Activated CD4-positive, alpha-beta T cell treated with anti-CD3 and anti-CD28 coated beads for 24 hours (primary cell): ENCODE data around the gene MSTO1.
"Not testable (repeated sequence)": the region's sequence is repeated elsewhere in the genome, so short reads cannot be mapped to it uniquely, and the experiment has no call there.

Source experiments
- DNase-seq, 2 donors: peaks; one replicate each; pipeline ENCODE4 v3.0.0-alpha.2; 2020; ENCODE audit warnings: low read depth in 2 of 2

The MSTO1 gene

DNA sequence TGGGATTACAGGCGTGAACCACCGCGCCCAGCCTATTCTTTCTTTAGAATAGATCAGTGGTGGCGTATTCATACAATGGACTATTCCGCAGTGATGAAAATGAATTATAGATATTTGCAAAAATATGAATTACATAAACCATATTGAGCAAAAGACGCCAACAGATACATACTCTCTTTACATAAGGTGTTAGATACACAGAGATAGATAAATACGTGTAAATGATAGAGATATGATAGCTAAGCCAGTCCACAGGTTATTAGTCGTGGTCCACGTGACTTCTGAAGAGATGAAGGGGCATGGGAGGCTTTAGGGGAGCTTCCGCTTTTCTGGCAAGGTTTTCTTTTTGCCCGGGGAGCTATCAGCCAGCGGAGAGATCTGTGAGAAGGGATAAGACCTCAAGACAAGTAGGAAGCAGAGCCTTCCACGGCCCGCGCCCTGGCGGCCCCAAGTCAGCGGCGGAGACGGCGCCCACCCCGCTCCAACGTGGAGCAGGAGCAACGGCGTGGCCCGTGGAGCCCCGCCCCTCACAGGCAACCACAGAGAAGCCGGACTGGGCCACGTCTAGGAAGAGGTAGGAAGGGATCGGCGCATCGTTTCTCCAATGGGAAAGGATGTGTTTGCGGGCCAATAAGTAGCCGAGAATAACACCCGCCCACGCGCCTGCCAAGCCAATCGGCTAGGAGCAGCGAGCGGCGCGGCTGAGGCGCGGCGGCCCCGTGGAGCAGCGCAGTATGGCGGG lies at the start of gene MSTO1:
Gene MSTO1 (plus strand): TSS at position 704 of the 742 bp plus-strand sequence. CDS start 31 bp downstream, at position 735.
- peak; percentile 98 to 99 for DNase-seq

DNA sequence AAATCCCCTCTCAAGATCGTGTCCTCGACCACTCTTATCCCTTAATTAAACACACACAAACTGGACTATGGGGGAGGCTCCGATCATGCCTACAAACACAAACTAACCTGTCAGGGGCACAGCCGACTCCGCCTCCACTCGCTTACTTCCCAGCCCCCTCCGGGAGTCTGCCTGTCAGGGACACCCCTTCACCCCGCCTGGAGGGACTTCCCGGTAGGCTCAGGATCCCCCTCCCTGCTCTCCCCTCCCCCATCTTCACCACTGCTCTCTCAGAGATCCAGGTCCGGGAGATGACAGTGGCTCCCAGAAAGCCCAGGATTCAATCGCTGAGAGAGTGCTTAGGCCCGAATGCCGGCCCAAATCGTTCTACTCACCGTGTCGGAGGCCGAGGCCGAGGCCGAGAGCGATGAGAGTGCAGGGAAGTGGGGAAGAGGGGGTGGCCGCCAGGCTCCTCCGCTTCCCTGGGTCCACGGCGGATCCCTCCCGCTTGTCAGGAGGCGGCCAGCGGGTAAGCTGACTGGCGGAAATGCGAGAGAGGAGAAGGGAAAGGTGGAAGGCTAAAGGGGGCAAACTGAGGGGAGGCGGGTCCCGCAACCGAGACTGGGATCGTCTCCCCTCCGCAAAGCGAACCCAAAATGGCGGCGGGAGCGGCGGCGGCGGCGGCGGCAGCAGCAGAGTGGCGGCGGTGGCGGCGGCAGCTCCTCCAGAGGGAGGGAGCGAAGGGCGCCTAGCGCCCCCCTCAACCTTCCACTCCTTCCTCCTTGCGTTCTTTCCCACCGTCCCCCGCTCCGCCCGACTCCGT lies 48.0 kb upstream of the MSTO1 start:
- DNase-seq = peak; percentile 15 to 35

DNA sequence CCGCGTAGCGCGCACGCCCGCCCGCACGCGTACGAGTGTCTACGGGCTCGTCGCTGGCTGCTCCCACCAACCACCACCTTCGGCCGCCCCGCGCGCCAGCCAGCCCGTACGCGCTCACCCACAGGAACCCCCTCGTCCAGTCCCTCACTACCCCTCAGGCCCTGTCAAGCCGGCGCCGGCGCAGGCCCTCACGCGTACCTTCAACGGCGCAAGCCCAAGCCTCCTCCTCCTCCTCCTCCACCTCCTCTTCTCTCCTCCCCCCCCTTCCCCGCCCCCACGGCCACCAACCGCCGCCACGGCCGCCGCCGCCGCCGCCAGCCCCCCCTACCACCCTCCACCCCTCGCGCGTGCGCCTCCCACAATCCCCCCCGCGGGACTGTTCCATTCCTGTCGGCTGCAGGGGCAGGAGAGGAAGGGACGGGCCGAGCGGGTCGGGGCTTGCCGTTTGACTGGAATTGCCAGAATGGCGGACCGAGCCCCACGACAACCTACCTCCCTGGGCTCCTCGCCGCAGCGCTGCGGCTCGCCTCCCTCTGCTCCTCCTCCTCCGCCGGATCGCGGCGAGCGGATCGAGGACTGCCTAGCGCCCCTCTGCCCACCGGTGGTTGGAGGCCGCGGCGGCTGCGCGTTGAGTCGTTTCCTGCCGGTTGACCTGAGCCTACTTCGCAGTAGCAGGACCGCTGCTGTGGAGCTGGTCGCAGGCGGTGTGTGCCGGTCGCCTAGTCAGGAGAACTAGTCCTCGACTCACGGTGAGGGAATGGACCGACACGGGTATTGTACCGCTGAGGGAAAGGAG lies 47.2 kb upstream of the MSTO1 start, which contains the start of gene ASH1L:
Gene ASH1L (minus strand): TSS at position 223 of the 796 bp plus-strand sequence. CDS start 41,284 bp downstream, outside the sequence.
- DNase-seq = peak; percentile 87 to 89

DNA sequence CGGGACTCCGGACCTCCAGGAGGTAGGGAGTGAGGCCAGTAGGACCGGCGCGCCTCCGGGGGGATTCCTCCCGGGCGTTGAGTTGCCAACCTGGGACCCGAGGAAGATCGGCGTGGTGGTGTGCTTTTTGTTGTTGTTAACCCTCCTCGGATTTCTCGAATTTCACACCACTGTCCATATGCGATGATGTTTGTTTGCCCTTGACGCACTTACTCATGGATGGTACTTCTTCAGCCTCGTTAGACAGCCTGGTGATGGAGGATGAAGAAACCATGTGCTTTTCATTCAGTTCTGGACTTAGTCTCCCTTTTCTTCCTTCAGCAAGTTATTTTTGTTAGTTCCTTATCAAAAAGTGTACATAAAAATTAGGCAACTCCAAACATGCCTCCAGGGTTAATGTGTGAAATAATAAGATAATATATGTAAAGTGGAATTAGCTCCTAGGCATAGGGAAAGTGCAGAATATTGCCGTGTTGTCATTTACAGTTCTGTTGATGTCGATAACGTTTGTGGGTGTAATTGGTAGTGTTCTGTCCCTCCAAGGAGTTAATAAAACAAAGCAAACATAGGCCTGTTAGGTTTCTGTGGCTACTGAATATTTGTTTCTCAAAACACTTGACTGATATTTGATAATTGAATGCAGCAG lies 46.5 kb upstream of the MSTO1 start:
- not testable (repeated sequence) for DNase-seq

DNA sequence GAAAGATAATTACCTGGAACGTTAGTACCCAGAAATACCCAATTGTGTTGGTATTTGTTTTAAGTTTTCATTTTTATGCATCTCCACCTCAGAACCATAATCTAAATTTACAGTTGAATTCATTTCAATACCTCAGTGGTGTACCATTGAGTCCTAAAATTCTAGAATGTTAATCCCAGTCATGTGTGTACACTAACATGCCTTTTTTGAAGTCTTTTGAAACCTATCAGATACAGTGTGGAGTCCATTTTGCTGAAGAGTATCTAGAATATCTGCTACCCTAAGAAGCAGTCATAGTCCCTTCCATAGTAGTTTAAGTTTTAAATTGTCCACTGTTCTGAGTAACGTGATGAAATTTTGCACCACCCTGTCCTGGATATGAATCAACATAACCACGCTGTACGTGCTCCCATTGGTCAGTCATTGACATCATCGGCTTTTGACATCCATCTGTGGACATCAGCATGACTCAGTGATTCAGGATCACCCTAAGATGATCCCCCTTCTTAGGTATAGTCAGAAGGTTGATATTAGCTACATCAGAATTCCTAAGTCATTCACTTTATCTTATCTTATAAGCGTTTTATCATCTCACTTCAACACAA lies 39.9 kb upstream of the MSTO1 start:
- DNase-seq = no peak

DNA sequence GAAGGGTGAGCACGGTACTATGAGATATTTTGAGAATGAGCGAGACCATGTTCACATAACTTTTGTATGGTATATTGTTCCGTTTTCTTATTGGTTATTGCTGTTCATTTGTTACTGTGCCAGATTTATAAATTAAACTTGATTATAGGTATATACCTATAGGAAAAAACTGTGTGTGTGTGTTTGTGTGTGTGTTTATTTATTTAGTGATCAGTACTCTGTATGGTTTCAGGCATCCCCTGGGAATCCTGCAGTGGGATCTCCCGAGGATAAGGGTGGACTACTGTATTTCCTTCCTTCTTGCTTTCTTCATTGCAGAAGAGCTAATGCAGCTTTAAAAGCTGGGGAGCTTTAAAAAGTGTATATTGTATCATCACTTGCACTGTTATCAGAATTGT lies 39.4 kb upstream of the MSTO1 start:
- DNase-seq = no peak

DNA sequence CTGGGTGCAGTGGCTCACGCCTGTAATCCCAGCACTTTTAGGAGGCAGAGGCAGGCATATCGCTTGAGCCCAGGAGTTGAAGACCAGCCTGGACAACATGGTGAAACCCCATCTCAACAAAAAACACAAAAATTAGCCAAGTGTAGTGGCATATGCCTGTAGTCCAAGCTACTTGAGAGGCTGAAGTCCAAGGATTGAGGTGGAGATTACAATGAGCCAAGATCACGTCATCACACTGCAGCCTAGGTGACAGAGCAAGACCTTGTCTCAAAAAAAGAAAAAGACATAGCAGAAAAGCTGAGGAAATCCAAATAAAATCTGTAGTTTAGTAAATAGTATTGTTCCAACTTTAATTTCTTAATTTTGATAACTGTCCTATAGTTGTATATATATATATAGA lies 35.9 kb upstream of the MSTO1 start:
- DNase-seq = no peak

DNA sequence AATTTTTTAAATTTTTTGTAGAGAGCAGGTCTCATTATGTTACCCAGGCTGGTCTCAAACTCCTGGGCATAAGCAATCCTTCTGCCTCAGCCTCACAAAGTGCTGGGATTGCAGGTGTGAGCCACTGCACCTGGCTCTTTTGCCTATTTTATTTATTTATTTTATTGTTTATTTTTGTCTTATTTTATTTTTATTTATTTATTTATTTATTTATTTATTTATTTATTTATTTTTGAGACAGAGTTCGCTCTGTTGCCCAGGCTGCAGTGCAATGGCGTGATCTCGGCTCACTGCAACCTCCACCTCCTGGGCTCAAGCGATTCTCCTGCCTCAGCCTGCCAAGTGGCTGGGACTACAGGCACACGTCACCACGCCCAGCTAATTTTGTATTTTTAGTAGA lies 34.4 kb upstream of the MSTO1 start:
- DNase-seq = not testable (repeated sequence)

DNA sequence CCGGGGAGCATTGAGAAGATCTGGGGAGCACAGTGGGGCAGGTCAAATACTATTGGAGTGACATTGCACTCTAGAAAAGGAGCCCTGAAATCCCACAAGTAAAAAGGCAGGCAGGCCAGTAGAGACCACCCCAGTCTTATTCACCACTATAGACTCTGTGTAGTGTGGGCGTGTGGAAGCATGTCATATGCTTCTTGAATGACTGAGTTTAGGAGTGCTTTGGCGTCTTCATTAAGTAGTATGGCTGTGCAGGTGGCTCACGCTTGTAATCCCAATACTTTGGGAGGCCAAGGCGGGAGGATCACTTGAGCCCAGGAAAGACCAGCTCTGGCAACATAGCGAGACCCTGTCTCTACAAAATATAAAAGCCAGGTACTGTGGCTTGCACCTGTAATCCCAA lies 26.2 kb upstream of the MSTO1 start:
- DNase-seq = not testable (repeated sequence)

DNA sequence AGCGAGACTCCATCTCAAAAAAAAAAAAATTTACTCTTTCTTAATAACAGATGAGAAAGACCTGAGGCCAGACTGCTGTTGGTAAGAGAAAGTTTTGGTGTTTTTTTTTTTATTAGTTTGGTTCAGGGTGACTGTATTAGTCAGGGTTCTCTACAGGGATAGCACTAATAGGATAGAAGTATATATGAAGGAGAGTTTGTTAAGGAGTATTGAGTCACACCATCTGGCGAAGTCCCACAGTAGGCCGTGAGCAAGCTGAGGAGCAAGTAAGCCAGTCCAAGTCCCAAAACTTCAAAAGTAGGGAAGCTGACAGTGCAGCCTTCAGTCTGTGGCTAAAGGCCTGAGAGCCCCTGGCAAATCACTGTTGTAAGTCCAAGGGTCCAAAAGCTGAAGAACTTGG lies 20.7 kb upstream of the MSTO1 start:
- not testable (repeated sequence) for DNase-seq

DNA sequence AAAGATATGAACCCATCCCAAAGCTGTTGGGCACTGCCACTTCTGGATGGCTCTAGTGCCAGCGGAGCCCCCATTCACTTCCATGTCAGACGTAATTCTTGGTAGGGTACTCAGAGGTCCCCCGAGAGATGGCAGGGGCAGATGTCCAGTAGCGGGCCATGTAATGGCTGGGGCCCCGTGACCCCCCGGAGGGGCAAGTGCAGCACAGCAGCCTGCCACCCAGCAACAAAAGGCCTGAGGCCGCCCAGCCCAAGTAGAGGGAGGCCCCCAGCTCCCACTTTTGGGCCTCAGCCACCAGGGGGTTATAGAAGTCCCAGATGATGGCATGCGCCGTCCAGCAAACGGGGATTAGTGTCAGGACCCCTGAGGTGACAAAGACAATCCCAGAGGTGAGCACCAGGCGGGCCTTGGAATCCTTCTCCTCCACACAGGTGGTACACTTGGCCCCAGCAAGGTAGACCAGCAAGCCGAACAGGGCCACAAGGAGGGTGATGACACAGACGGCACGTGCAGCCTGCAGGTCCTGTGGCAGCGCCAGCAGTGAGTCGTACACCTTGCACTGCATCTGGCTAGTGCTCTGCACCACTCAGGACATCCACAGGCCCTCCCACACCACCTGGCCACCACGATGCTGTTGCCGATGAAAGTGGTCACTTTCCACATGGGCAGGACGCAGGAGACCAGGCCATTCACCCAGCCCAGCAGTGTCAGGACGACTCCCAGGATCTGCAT lies 19.3 kb upstream of the MSTO1 start:
- DNase-seq = not testable (repeated sequence)

DNA sequence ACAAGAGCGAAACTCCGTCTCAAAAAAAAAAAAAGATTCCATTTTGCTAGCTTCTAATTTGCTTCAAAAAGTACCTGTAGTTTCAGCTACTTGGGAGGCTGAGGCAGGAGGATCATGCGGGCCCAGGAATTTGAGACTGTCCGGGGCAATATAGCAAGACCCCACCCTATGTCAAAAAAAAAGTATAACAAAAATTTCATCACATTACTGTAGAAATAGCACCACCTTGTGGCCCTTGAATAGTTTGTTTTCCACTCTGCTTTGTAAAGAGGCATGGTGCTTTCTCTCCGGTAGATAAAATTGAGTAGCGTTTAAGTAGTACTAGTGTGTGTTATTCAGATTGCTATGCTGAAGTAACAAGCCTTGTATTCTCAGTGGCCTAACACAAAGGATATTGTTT lies 18.2 kb upstream of the MSTO1 start:
- DNase-seq = no peak

DNA sequence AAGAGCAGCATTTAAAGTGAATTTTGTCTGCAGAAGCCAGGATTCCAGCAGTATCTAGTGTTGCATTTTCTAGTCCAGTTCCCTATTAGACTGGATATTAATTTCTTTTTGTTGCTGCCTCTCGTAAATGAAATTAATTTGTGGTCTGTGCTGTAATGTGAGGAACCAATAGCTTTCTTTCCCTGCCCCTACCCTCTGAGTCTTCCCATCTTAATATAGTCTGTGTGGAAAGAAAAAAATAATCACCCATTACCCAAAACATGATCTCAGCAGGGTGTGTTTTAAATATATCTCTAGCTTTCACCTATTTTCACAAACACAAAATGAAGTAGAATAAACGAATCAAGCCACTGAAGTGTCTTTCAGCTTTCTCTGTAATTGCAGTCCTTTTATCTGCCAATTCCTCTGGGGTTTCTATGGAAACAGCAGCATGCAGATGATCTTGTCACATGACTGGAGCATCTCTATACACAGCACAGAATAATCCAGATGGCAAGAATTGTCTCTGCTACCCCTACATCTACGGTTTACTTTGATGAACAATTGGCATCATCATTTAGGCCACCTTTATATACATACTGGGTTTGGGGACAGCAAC lies 14.0 kb upstream of the MSTO1 start:
- DNase-seq = not testable (repeated sequence)

DNA sequence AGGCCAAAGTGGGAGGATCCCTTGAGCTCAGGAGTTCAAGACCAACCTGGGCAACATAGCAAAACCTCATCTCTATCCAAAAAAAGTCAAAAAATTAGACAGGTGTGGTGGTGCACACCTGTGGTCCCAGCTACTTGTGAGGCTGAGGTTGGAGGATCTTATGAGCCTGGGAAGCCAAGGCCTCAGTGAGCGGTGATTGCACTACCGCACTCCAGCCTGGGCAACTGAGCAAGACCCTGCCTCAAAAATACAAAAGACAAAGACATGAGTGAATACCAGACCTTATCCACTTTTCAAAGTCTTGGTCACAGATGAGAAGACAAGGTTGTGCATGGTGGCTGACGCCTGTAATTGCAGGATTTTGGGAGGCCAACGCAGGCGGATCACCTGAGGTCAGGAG lies 13.2 kb upstream of the MSTO1 start:
- DNase-seq = no peak

DNA sequence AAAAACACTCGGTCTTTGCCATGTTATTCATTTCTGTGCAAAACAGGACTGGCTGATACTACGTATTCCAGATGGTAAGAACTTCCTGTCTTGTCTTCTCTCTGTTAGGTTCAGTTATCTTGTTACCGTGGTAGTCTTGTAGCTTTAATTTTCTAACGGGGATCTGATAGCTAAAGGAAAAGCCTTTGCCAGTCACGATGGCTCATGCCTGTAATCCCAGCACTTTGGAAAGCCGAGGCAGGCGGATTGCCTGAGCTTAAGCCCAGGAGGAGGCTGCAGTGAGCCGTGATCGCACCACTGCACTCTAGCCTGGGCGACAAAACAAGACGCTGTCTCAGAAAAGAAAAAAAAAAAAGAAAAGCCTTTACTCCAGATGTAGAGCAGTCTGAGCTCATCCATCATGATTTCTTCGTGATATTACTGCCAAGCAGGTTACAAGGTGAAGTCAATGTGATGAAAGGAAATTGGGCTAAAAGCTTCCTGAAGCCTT lies 11.1 kb upstream of the MSTO1 start:
- DNase-seq = no peak

DNA sequence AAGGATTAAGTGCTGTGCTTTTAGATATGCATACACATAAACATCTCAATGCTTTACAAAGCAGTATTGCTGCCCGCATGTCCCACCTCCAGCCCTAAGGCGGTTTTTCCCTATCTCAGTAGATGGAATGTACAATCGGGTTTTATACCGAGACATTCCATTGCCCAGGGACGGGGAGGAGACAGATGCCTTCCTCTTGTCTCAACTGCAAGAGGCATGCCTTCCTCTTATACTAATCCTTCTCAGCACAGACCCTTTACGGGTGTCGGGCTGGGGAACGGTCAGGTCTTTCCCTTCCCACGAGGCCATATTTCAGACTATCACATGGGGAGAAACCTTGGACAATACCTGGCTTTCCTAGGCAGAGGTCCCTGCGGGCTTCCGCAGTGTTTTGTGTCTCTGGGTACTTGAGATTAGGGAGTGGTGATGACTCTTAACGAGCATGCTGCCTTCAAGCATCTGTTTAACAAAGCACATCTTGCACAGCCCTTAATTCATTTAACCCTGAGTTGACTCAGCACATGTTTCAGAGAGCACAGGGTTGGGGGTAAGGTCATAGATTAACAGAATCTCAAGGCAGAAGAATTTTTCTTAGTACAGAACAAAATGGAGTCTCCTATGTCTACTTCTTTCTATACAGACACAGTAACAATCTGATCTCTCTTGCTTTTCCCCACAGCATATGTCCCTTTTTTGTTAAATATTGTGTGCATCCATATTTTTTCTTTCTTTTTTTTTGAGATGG lies 10.0 kb upstream of the MSTO1 start:
- not testable (repeated sequence) for DNase-seq

DNA sequence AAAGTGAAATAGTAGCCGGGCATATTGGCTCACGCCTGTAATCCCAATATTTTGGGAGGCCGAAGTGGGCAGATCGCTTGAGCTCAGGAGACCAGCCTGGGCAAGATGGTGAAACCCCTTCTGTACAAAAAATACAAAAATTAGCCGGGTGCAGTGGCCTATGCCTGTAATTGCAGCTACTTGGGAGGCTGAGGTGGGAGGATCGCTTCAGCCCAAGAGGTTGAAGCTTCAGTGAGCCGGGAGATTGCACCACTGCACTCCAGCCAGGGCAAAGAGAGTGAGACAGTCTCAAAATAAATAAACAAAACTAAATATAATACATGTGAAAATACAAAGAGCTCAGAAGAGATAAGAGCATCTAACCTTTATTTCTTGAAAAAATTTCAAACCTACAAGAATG lies 2.3 kb upstream of the MSTO1 start:
- no peak for DNase-seq

DNA sequence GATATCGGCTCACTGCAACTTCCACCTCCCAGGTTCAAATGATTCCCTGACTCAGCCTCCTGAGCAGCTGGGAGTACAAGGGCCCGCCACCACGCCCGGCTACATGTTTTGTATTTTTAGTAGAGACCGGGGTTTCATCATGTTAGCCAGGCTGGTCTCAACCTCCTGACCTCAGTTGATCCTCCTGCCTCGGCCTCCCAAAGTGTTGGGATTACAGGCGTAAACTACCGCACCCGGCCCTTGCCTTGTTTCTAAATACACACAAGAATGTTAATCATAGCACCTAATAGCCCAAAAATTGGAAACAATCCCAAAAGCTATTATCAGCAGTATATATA lies 1.2 kb upstream of the MSTO1 start:
- no peak for DNase-seq

DNA sequence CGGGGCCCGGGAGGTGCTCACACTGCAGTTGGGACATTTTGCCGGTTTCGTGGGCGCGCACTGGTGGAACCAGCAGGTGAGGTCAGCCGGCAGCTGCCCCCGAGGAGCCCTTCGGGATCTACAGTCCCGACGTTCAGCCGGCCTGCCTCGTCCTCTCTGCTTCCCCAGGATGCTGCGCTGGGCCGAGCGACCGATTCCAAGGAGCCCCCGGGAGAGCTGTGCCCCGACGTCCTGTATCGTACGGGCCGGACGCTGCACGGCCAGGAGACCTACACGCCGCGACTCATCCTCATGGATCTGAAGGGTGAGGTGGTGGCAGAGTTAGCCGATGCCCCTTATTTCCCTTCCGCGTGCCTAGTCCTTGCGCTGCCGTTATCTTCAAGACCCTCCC lies 234 bp downstream of the MSTO1 start:
- DNase-seq = not testable (repeated sequence)
